ENCODE results near the gene PTPRU.

Gene PTPRU

GRCh38 chr1:29343476-29343875 lies 107.2 kb downstream of the PTPRU start:
- no peak for DNase-seq

- no peak for DNase-seq
These were observed 107.6 kb downstream of the PTPRU start for GRCh38 chr1:29343908-29344307.

- no peak for DNase-seq
These were observed 108.0 kb downstream of the PTPRU start for GRCh38 chr1:29344336-29344735.

GRCh38 chr1:29346576-29346975 lies 110.3 kb downstream of the PTPRU start:
- DNase-seq: no peak

GRCh38 chr1:29349871-29350491 lies 113.7 kb downstream of the PTPRU start:
- no peak for DNase-seq

- no peak for DNase-seq
These were observed 116.5 kb downstream of the PTPRU start for GRCh38 chr1:29352719-29353420.

- no peak for DNase-seq
These were observed 118.3 kb downstream of the PTPRU start for GRCh38 chr1:29354511-29355098.

GRCh38 chr1:29355375-29355774 lies 119.1 kb downstream of the PTPRU start:
- no peak for DNase-seq

GRCh38 chr1:29356663-29357062 lies 120.3 kb downstream of the PTPRU start:
- no peak for DNase-seq

- DNase-seq: no peak
These were observed 121.1 kb downstream of the PTPRU start for GRCh38 chr1:29357452-29357851.

GRCh38 chr1:29358183-29358582 lies 121.9 kb downstream of the PTPRU start:
- DNase-seq: no peak

- DNase-seq: no peak
These were observed 124.4 kb downstream of the PTPRU start for GRCh38 chr1:29360768-29361167.

- DNase-seq: no peak
These were observed 125.4 kb downstream of the PTPRU start for GRCh38 chr1:29361686-29362085.

- no peak for DNase-seq
These were observed 125.8 kb downstream of the PTPRU start for GRCh38 chr1:29362116-29362515.

- DNase-seq: no peak
These were observed 126.4 kb downstream of the PTPRU start for GRCh38 chr1:29362764-29363163.

- no peak for DNase-seq
These were observed 127.2 kb downstream of the PTPRU start for GRCh38 chr1:29363536-29363935.

- no peak for DNase-seq
These were observed 127.9 kb downstream of the PTPRU start for GRCh38 chr1:29364101-29364678.

- DNase-seq: no peak
These were observed 129.8 kb downstream of the PTPRU start for GRCh38 chr1:29365906-29366670.

GRCh38 chr1:29368936-29369932 lies 132.9 kb downstream of the PTPRU start:
- DNase-seq: no peak

GRCh38 chr1:29370067-29370466 lies 133.7 kb downstream of the PTPRU start:
- DNase-seq: no peak

GRCh38 chr1:29371332-29371731 lies 135.0 kb downstream of the PTPRU start:
- DNase-seq: no peak

- no peak for DNase-seq
These were observed 135.8 kb downstream of the PTPRU start for GRCh38 chr1:29372108-29372507.

All from CD4-positive, alpha-beta T cell treated with Interleukin-15 for 1 hour (primary cell).